Measurements from ENCODE around the gene SCYGR1. TPM values are rescaled to one million over a fixed set of nuclear protein-coding genes. Genes with fewer than 3 reads are reported as not detected.

The SCYGR1 gene
- total and polyA plus RNA-seq, 2 of the 13 experiments (the other 11 are each of a cell fraction or from before 2014, with no cell fraction given) = not detected

DNA sequence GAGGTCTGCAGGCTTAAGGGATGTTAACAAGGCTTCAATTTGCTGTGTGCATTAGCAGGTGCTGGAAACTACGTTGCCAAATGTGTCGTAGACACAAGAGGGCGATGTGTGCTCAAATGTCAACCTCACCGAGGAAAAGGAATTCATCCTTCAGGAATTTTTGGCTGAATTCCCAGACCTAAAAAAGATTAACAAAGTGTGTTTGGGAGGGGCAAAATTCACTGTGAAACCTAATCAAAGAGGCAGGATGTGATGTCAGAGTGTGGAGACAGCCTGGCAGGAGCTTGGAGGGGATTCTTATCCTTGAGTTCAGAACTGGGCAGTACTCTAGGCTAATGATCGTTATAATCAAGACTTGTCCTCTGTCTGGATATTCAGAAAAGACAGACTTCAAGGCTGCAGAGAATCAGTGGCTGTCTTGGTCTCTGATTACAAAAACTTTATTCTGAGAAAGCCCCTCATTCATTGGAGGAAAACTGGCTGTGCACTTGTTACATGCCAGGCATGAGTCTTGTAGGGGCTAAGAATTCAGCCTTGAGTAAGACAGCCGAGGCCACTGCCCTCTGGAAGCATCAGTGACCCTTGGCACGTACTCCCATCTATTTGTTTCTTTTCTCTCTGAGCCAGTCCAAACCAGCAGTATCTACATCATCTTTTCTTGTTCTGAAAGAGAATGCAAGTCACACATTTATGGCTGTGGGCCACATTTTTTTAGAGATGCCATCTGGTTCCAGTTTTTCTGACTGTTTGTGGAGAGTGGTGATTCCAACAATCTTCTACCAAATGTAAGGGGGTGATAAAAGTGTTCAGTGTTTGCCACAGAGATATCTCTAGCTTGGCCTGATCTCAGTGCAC, 18.7 kb upstream of the SCYGR1 start (continued):
- TF ChIP-seq, protein P1, sequence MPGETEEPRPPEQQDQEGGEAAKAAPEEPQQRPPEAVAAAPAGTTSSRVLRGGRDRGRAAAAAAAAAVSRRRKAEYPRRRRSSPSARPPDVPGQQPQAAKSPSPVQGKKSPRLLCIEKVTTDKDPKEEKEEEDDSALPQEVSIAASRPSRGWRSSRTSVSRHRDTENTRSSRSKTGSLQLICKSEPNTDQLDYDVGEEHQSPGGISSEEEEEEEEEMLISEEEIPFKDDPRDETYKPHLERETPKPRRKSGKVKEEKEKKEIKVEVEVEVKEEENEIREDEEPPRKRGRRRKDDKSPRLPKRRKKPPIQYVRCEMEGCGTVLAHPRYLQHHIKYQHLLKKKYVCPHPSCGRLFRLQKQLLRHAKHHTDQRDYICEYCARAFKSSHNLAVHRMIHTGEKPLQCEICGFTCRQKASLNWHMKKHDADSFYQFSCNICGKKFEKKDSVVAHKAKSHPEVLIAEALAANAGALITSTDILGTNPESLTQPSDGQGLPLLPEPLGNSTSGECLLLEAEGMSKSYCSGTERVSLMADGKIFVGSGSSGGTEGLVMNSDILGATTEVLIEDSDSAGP (CRISPR knock-in tag; IDR thresholded peaks at IDR 0.05; ENCODE audit: borderline replicate concordance) = no peak
- TF ChIP-seq ZNF557 (CRISPR knock-in tag; IDR thresholded peaks at IDR 0.05) (no peak; the same call in 1 of the 2 replicates), ZSCAN22 (CRISPR knock-in tag; IDR thresholded peaks at IDR 0.05) (no peak), RBAK (CRISPR knock-in tag; IDR thresholded peaks at IDR 0.05) (no peak), PHF20 (CRISPR knock-in tag; IDR thresholded peaks at IDR 0.05) (no peak), HIVEP1 (CRISPR knock-in tag; IDR thresholded peaks at IDR 0.05) (no peak), RFXAP (CRISPR knock-in tag; IDR thresholded peaks at IDR 0.05; ENCODE audit: borderline replicate concordance) (peak; percentile 87), RAD51 (IDR thresholded peaks at IDR 0.05; ENCODE audit: borderline replicate concordance) (no peak), ZNF20 (CRISPR knock-in tag; IDR thresholded peaks at IDR 0.05) (no peak), ZBTB42 (CRISPR knock-in tag; IDR thresholded peaks at IDR 0.05) (no peak), RFXANK (CRISPR knock-in tag; IDR thresholded peaks at IDR 0.05) (peak; percentile 92; the same call in 1 of the 2 replicates), MLLT10 (CRISPR knock-in tag; IDR thresholded peaks at IDR 0.05) (no peak), JDP2 (CRISPR knock-in tag; IDR thresholded peaks at IDR 0.05; ENCODE audit: borderline replicate concordance) (no peak), TEAD3 (CRISPR knock-in tag; optimal IDR thresholded peaks at IDR 0.05; ENCODE audit: borderline replicate concordance) (peak; percentile 96), POLR2A (IDR thresholded peaks at IDR 0.05; ENCODE audit: insufficient read depth in 1 of 2, low read depth in 2 of 2, low read length in 2 of 2) (peak in 1 of 2 experiments; percentile 29; a peak in 1 of 4 replicates), ZNF709 (CRISPR knock-in tag; IDR thresholded peaks at IDR 0.05) (no peak), ZNF850 (CRISPR knock-in tag; conservative IDR thresholded peaks at IDR 0.05) (no peak), ZNF670 (CRISPR knock-in tag; IDR thresholded peaks at IDR 0.05; ENCODE audit: borderline replicate concordance) (no peak), ZNF12 (CRISPR knock-in tag; IDR thresholded peaks at IDR 0.05) (peak; percentile 41; the same call in 1 of the 2 replicates), ZNF382 (CRISPR knock-in tag; IDR thresholded peaks at IDR 0.05; ENCODE audit: borderline replicate concordance) (no peak), CEBPG (CRISPR knock-in tag; IDR thresholded peaks at IDR 0.05) (peak; percentile 79), HMG20A (CRISPR knock-in tag; IDR thresholded peaks at IDR 0.05; ENCODE audit: borderline replicate concordance) (peak; percentile 35; the same call in 1 of the 2 replicates)
- TF ChIP-seq, protein P2, sequence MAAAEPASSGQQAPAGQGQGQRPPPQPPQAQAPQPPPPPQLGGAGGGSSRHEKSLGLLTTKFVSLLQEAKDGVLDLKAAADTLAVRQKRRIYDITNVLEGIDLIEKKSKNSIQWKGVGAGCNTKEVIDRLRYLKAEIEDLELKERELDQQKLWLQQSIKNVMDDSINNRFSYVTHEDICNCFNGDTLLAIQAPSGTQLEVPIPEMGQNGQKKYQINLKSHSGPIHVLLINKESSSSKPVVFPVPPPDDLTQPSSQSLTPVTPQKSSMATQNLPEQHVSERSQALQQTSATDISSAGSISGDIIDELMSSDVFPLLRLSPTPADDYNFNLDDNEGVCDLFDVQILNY (CRISPR knock-in tag; conservative IDR thresholded peaks at IDR 0.05) = no peak
- TF ChIP-seq, protein P3, sequence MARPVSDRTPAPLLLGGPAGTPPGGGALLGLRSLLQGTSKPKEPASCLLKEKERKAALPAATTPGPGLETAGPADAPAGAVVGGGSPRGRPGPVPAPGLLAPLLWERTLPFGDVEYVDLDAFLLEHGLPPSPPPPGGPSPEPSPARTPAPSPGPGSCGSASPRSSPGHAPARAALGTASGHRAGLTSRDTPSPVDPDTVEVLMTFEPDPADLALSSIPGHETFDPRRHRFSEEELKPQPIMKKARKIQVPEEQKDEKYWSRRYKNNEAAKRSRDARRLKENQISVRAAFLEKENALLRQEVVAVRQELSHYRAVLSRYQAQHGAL (CRISPR knock-in tag; IDR thresholded peaks at IDR 0.05; ENCODE audit: not compliant biosample characterization) = no peak
- TF ChIP-seq, protein P4, sequence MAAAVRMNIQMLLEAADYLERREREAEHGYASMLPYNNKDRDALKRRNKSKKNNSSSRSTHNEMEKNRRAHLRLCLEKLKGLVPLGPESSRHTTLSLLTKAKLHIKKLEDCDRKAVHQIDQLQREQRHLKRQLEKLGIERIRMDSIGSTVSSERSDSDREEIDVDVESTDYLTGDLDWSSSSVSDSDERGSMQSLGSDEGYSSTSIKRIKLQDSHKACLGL (CRISPR knock-in tag; IDR thresholded peaks at IDR 0.05) = no peak
- TF ChIP-seq, protein P5, sequence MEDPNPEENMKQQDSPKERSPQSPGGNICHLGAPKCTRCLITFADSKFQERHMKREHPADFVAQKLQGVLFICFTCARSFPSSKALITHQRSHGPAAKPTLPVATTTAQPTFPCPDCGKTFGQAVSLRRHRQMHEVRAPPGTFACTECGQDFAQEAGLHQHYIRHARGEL (CRISPR knock-in tag; IDR thresholded peaks at IDR 0.05) = no peak
- TF ChIP-seq, protein P6, sequence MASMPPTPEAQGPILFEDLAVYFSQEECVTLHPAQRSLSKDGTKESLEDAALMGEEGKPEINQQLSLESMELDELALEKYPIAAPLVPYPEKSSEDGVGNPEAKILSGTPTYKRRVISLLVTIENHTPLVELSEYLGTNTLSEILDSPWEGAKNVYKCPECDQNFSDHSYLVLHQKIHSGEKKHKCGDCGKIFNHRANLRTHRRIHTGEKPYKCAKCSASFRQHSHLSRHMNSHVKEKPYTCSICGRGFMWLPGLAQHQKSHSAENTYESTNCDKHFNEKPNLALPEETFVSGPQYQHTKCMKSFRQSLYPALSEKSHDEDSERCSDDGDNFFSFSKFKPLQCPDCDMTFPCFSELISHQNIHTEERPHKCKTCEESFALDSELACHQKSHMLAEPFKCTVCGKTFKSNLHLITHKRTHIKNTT (CRISPR knock-in tag; IDR thresholded peaks at IDR 0.05) = no peak

Measured in HepG2 (cell line).